Stimulated activated CD4-positive, alpha-beta T cell treated with anti-CD3 and anti-CD28 coated beads, TNF-alpha, amount 100 ng/mL, for 1 hour (primary cell): Measurements from ENCODE around the gene DDX47.
"Not testable (repeated sequence)": the region's sequence is repeated elsewhere in the genome, so short reads cannot be mapped to it uniquely, and the experiment has no call there.

Source experiments
- DNase-seq, 3 donors: peaks; one replicate each; pipeline ENCODE4 v3.0.0-alpha.2; 2020; ENCODE audit warnings: low read depth in 3 of 3, low spot score in 1 of 3

The DDX47 gene

DNA sequence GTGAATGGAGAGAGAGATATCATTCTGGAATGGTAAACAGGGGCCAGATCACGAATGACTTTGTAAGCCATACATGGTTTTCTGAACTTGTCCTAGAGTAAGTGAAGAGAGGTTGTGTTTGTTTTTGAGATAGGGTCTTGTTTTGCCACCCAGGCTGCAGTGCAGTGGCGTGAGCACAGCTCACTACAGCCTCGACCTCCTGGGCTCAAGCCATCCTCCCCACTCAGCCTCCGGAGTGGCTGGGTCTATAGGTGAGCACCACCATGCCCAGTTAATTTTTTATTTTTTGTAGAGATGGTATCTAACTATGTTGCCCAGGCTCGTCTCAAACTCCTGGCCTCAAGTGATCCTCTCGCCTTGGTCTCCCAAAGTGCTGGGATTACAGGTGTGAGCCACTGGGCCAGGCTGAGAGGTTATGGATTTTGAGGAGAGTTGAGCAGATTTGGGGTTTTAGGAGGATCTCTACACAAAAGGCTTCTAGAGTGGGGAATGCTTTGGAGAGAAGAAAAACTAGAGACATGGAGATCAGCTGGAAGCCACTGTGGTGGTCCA is 58.5 kb downstream of the DDX47 start:
- no peak for DNase-seq

DNA sequence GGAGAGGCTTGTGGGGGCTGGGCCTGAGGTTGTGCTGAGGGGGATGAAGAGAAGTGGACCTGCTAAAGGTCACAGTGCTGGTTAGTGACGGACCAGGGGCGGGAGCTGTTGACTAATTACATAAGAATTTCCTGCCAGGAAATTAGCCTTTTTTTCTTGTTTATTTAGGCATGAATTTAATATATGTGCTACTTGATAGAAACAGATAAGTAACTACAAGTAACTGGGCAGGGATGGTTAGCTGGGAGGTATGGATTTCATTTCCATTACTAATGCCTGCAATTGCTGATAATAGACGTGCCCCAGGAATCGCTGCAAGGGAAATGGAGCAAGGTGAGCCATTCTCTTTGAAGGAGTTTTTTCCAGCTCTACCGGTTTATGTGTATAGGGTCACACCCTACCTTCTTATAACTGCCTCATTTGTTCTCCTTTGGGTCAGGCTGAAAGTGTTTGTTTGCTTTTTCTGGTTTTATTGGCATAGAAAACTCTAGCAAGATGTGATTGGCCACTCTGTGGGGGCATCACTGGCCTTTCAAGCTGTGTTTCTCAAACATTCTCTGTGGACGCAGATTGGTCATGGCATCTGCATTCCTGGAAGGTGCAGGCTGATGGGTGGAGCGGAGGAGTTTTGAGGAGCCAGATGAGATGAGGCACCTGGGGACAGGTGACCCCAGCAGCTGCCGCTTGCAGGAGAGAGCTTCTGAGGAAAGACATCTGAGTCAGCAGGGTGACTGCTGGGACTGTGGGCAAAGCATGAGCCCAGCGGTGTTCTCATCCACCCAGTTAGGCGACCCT is 59.2 kb downstream of the DDX47 start:
- DNase-seq = no peak

DNA sequence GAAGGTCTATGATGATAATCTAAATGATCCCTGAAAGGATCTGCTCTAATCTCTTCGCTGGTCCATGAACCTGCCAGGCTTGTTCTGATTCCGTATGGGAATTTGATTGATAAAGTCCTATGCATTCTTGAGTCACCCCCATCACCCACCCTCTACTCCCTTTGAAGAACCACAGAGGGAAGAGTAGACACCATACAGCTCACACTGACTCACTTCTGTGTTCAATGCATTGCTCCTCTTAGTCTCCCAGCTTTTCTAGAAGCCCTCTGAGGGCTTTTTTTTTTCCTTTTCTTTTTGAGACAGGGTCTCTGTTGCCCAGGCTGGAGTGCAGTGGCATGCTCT is 59.8 kb downstream of the DDX47 start:
- no peak for DNase-seq

DNA sequence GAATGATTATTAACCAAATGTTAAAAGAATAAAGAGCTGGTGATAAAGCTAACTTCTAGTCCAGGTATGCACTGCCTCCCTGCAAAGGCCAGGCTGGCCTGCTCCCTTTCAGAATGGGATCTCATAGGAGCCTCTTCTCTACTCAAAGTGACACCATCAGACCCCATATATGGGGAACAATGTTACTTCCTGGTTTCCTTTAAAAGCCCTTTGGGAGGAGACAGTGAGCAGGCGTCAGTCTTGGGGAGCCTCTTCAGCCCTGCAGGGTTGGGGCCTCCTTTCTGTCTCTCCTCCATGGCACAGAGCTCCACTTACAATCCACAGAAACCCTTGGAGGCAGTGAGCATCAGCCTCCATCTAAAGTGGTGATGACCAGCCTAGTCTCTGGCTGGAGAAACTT is 60.9 kb downstream of the DDX47 start:
- no peak for DNase-seq

DNA sequence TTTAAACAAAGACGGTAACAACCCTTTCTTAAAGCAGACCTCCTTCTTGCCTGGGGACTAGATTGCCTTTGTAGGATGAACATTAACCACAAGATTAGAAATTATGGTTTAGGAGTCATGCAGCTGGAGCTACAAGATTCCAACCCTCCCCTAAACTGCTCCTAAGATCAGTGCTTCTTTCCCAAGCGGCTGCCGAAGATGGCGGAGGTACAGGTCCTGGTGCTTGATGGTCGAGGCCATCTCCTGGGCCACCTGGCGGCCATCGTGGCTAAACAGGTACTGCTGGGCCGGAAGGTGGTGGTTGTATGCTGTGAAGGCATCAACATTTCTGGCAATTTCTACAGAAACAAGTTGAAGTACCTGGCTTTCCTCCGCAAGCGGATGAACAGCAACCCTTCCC is 62.2 kb downstream of the DDX47 start:
- DNase-seq = not testable (repeated sequence)

DNA sequence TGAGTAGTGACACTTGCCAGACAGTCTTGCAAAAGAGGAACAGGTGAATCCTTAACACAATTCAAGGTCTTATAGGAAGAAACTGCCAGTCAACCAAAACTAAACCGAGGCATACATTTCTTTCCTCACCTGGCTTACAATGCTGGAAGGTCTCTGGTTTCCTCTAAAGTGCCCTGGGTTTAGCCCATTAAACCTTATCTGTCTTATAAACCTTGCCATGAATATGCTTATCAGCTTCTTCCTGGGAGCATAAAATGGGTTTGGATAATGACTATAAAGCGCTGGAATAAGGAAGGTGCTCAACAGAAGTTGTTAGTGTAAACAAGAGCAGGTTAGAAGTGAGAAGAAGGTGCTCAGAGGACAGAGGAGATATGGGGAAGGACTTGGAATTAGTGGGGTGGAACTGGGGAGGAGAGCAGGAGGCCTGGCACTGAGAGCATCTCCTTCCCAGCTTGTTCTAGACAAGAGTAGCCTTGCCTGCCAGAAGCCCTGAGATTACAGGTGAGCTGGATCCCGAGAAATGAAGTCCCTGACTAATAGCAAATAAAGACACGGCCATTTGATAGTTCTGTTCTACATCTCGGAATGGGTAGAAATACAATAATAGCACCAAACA is 64.1 kb downstream of the DDX47 start:
- DNase-seq = no peak

DNA sequence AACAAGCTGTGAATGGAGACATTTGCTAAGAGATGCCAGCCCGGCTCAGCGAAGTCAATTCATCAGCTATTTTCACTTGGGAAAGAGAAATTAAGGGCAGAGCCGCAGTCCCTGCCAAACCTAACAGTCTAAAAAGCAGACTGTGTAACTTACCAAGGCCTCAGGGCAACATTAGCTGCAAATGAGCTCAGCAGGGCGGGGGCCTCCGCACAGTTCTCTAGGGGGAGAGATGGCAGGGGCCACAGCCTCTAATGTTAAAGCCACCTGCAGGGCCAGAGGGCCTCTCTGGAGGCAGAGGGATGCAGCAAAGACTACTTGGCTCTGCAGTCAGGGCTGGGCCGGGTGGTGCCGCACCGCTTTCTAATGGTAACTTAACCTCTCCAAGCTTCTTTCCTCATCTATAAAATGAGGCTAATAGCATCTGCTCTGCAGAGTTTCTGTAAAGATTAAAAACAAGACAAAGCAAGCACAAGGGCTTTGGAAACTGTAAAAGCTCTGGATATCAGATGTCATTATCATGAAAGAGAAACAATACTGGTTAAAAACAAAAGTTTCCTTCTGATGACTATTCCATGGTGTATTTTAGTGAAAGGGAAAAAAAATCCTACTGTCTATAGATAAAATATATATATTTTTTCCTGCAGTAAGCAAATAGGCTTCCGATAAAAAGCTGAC is 64.8 kb downstream of the DDX47 start:
- DNase-seq = no peak
